Peyer's patch (tissue), 4 donors: Measurements from ENCODE around the gene SOX12. TPM values are rescaled to one million over a fixed set of nuclear protein-coding genes. Genes with fewer than 3 reads are reported as not detected.

Source experiments
- DNase-seq, 3 donors: peaks; one replicate each; pipeline ENCODE4 v3.0.0-alpha.2; 2017 to 2019
- H3K27ac ChIP-seq, 4 donors: fragments of 200-600 bp; sonication (generic); one replicate each; pipeline ENCODE4 v1.5.1; 2016 to 2019
- H3K27me3 ChIP-seq, 2 donors: fragments of 200-600 bp; sonication (generic); one replicate each; pipeline ENCODE4 v1.5.1; 2019
- H3K36me3 ChIP-seq, 3 donors: fragments of 200-600 bp; sonication (generic); one replicate each; pipeline ENCODE4 v1.5.1; 2016 to 2019
- H3K4me1 ChIP-seq, 4 donors: fragments of 200-600 bp; sonication (generic); one replicate each; pipeline ENCODE4 v1.5.1; 2016 to 2019
- H3K4me3 ChIP-seq, 4 donors: fragments of 200-600 bp; sonication (generic); 1 replicate in 3 of 4; 2 replicates in 1 of 4; pipeline ENCODE4 v1.5.1; 2016 to 2019; ENCODE audit warnings: mild to moderate bottlenecking in 1 of 4
- H3K9me3 ChIP-seq, 4 donors: fragments of 200-600 bp; sonication (generic); one replicate each; pipeline ENCODE4 v1.5.1; 2016 to 2019; ENCODE audit warnings: mild to moderate bottlenecking in 1 of 4
- POLR2A ChIP-seq, 2 donors: fragments of 450-650 bp; IDR thresholded peaks; one replicate each; pipeline ENCODE4 v1.5.1; 2017; ENCODE audit warnings: antibody characterized with exemption in 2 of 2, mild to moderate bottlenecking in 2 of 2, moderate library complexity in 2 of 2
- total RNA-seq, 4 donors: library from RNA; depleted of rRNA; stranded (reverse); fragments of >200 nt; gene quantifications; one replicate each; pipeline ENCODE4 v1.1.0, GENCODE V29; 2016
- TF ChIP-seq, protein P1 (sequence below), 6 experiments: fragments of 450-650 bp in 4 of 6; fragments of 200-600 bp in 2 of 6; sonication (generic) in 1 of 6; IDR thresholded peaks; one replicate each; pipeline ENCODE4 v1.5.1; 2017 to 2019; ENCODE audit warnings: antibody characterized with exemption in 6 of 6, mild to moderate bottlenecking in 3 of 6, moderate library complexity in 1 of 6

Gene SOX12
- total RNA-seq, 4 donors from 2014 or later = 1.4 to 7.4 (median 2.5) TPM

DNA sequence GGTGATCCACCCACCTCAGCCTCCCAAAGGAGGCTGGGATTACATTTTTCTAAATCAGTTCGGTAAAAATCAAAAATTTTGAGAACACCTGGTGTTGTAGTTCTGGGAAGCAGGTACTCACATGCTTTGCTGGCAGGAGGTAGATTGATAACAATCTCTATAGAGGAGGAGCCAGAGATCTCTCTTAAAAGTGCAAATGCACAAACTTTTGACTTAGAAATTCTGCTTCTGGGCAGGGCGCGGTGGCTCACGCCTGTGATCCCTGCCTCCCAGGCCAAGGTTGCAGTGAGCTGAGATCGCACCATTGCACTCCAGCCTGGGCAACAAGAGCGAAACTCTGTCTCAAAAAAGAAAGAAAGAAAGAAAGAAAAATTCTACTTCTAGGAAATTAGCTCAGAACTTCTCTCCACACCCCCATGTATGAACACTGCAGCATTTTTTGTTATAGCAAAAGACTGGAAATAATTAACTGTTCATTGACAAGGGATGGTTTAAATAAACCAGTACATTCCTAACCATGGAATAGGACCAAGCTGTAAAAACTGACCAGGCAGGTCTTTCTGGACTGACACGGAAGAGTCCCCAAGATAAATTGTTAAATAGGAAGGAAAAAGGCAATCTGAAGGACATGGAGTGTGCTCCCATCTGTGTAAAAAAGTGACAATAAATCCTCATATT, 40.8 kb downstream of the SOX12 start:
- Histone ChIP-seq H3K27me3 (no peaks in the 10 kb centered on the region), H3K9me3 (no peaks in the 10 kb centered on the region), H3K27ac (no peak overlapping the region), H3K4me3 (no peak overlapping the region), H3K4me1 (no peaks in the 10 kb centered on the region), H3K36me3 (no peaks in the 10 kb centered on the region)
- TF ChIP-seq, protein P1, sequence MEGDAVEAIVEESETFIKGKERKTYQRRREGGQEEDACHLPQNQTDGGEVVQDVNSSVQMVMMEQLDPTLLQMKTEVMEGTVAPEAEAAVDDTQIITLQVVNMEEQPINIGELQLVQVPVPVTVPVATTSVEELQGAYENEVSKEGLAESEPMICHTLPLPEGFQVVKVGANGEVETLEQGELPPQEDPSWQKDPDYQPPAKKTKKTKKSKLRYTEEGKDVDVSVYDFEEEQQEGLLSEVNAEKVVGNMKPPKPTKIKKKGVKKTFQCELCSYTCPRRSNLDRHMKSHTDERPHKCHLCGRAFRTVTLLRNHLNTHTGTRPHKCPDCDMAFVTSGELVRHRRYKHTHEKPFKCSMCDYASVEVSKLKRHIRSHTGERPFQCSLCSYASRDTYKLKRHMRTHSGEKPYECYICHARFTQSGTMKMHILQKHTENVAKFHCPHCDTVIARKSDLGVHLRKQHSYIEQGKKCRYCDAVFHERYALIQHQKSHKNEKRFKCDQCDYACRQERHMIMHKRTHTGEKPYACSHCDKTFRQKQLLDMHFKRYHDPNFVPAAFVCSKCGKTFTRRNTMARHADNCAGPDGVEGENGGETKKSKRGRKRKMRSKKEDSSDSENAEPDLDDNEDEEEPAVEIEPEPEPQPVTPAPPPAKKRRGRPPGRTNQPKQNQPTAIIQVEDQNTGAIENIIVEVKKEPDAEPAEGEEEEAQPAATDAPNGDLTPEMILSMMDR (IDR thresholded peaks at IDR 0.05) = no peak
- TF ChIP-seq POLR2A (IDR thresholded peaks at IDR 0.05) = no peak
- no peak for DNase-seq

DNA sequence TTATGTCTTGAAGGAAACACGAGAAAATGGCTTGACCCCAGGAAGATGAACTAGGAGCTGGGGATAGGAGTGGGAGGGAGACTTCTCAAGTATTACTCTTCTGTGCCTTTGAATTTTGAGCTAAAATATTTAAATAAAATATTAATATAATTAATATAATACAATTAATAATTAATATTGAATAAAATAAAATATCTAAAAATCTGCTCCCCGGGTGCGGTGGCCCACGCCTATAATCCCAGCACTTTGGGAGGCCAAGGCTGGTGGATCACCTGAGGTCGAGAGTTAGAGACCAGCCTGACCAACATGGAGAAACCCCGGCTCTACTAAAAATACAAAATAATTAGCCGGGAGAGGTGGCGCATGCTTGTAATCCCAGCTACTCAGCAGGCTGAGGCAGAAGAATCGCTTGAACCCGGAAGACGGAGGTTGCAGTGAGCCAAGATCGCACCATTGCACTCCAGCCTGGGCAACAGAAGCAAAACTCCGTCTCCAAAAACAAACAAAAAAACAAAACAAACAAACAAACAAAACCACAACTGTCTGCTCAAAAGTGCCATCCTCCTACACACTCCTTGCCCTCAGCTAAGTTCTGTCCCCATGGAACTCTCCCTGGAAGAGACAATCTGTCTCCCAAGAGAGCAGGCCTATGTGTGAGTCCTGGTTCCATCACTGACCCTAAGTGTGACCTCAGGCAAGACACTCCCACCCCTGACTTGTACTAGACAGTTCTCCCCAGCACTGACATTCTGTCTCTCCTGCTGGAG, 41.5 kb downstream of the SOX12 start:
- TF ChIP-seq POLR2A (IDR thresholded peaks at IDR 0.05) = no peak
- TF ChIP-seq, protein P1 (IDR thresholded peaks at IDR 0.05) = no peak
- no peak overlapping the region for H3K27ac ChIP-seq

DNA sequence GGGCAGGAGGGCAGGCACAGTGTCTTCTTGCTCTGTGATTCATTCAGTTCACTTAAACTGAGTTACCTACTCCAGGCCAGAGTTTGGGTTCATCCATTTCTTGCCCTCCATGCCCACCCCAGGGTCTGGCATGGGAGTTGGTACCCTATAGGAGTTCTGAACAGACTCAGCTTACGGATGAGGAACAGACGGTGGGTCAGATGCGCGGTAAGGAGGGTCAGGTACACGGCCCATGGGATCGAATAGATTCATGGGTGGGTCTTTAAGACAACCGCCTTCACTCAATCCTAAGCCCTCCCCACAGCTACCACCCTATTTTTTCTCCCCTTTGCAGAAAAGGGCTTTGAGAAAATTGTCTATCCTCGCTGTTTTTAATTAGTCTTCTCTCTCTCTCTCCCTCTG, 42.1 kb downstream of the SOX12 start:
- DNase-seq = no peak
- Histone ChIP-seq H3K36me3 (no peaks in the 10 kb centered on the region), H3K27me3 (no peaks in the 10 kb centered on the region), H3K4me1 (peaks cover 0 to 8% (median 0%) of the 10 kb centered on the region in 4 donors), H3K9me3 (no peaks in the 10 kb centered on the region), H3K27ac (no peak overlapping the region), H3K4me3 (no peak overlapping the region)
- TF ChIP-seq, protein P1 (IDR thresholded peaks at IDR 0.05) = no peak
- no peak for TF ChIP-seq POLR2A (IDR thresholded peaks at IDR 0.05)

More for the DNA sequence above, 41.5 kb downstream of the SOX12 start:
- peaks cover 0 to 5% (median 0%) of the 10 kb centered on the region in 4 donors for H3K4me1 ChIP-seq
- no peaks in the 10 kb centered on the region for H3K27me3 ChIP-seq
- H3K4me3 ChIP-seq = no peak overlapping the region
- DNase-seq = no peak
- no peaks in the 10 kb centered on the region for H3K36me3 ChIP-seq
- H3K9me3 ChIP-seq = no peaks in the 10 kb centered on the region

DNA sequence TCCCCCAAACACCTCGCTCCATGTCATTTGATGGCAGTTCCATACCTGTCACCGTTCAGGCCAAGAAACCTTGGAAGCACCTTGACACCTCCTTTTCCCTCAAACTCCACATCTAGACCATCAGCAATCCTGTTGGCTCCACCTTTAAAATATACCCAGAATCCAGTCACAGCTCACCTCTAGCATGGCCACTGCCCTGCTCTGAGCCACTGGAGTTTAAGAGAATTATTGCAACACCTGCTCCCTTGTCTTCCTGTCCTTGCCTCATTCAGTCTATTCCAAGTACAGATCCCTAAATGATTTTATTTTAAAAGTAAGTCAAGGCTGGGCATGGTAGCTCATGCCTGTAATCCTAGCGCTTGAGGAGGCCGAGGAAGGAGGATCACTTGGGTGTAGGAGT, 43.6 kb downstream of the SOX12 start:
- Histone ChIP-seq H3K36me3 (no peaks in the 10 kb centered on the region), H3K27me3 (no peaks in the 10 kb centered on the region), H3K4me1 (peaks cover 0 to 8% (median 0%) of the 10 kb centered on the region in 4 donors), H3K4me3 (no peak overlapping the region), H3K9me3 (no peaks in the 10 kb centered on the region), H3K27ac (no peak overlapping the region)
- no peak for DNase-seq
- TF ChIP-seq, protein P1 (IDR thresholded peaks at IDR 0.05) = no peak
- TF ChIP-seq POLR2A (IDR thresholded peaks at IDR 0.05) = no peak

DNA sequence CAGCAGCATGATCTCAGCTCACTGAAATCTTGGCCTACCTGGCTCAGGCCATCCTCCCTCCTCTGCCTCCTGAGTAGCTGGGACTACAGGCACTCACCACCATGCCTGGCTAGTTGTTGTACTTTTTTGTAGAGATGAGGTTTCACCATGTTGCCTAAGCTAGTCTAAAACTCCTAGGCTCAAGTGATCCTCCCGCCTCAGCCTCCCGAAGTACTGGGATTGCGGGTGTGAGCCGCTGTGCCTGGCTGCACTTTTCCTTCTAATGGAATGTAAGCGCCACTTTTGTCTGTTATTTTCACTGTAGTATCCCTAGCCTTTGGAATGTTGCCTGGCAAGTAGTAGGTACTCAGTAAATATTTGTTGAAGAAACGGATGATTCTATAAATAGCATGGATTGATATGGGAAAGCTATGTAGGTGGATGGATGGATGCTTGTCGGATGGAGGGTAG, 44.8 kb downstream of the SOX12 start:
- Histone ChIP-seq H3K27me3 (no peaks in the 10 kb centered on the region), H3K4me3 (no peak overlapping the region), H3K36me3 (no peaks in the 10 kb centered on the region), H3K4me1 (peaks cover 0 to 8% (median 0%) of the 10 kb centered on the region in 4 donors), H3K9me3 (no peaks in the 10 kb centered on the region), H3K27ac (no peak overlapping the region)
- no peak for TF ChIP-seq POLR2A (IDR thresholded peaks at IDR 0.05)
- TF ChIP-seq, protein P1 (IDR thresholded peaks at IDR 0.05) = no peak
- DNase-seq = no peak
